Calu3 (cell line): ENCODE results near the gene DNM2. TPM values are rescaled to one million over a fixed set of nuclear protein-coding genes. Genes with fewer than 3 reads are reported as not detected.

Experiments used
- BruUV-seq: library from RNA; stranded (reverse); fragments of 400-500 nt; replicated peaks from 2 replicates; lab custom pipeline; 2021; lab: Mats Ljungman, UMichigan
- CTCF ChIA-PET: fragments of 300-600 bp; sonication (Branson Sonifier 250); formaldehyde crosslinking; loops from one replicate; lab custom pipeline; 2022; ENCODE audit warnings: antibody characterized with exemption; lab: Charles Lee
- DNase-seq: peaks from one replicate; pipeline ENCODE4 v3.0.0; 2022
- H3K27ac Mint-ChIP-seq: one replicate; pipeline ENCODE4 v1.8.0; 2022; ENCODE audit warnings: mixed read lengths; ENCODE audit not compliant: unreplicated experiment
- H3K27me3 Mint-ChIP-seq: one replicate; pipeline ENCODE4 v1.8.0; 2022; ENCODE audit warnings: mixed read lengths; ENCODE audit not compliant: unreplicated experiment
- H3K36me3 Mint-ChIP-seq: one replicate; pipeline ENCODE4 v1.8.0; 2022; ENCODE audit warnings: mild to moderate bottlenecking, moderate library complexity, mixed read lengths; ENCODE audit not compliant: insufficient read depth, unreplicated experiment
- H3K4me1 Mint-ChIP-seq: one replicate; pipeline ENCODE4 v1.8.0; 2022; ENCODE audit warnings: mild to moderate bottlenecking, low read depth, mixed read lengths; ENCODE audit not compliant: unreplicated experiment
- H3K4me3 Mint-ChIP-seq: one replicate; pipeline ENCODE4 v1.8.0; 2022; ENCODE audit warnings: mild to moderate bottlenecking, low read depth, moderate library complexity, mixed read lengths; ENCODE audit not compliant: unreplicated experiment
- H3K9me3 Mint-ChIP-seq: one replicate; pipeline ENCODE4 v1.8.0; 2022; ENCODE audit warnings: low read depth, mixed read lengths; ENCODE audit not compliant: unreplicated experiment
- intact Hi-C: fragments of 100-400 bp; cut with micrococcal nuclease; formaldehyde crosslinking; loops from one replicate; pipeline ENCODE4 v1.10.0; 2022; ENCODE audit not compliant: unreplicated experiment
- total RNA-seq: library from RNA; stranded (reverse); gene quantifications from 2 replicates; pipeline ENCODE4 v1.2.3, GENCODE V29; 2022
- TF ChIP-seq, protein P1 (sequence below): fragments of 200-600 bp; IDR thresholded peaks from one replicate; pipeline ENCODE4 v1.8.0; 2022; ENCODE audit warnings: antibody characterized with exemption; ENCODE audit not compliant: unreplicated experiment

DNM2 gene
- total RNA-seq, 1 experiment from 2014 or later = 126 TPM

GRCh38 chr19:10764340-10764894 is 46.5 kb downstream of the DNM2 start:
- Mint-ChIP-seq H3K36me3 (peaks cover 35% of the 10 kb centered on the region), H3K27me3 (no peaks in the 10 kb centered on the region), H3K4me1 (peaks cover 50% of the 10 kb centered on the region), H3K9me3 (no peaks in the 10 kb centered on the region), H3K27ac (peak overlapping the region; percentile 81), H3K4me3 (peak overlapping the region; percentile 49)
- BruUV-seq = no TSS peak
- TF ChIP-seq, protein P1, sequence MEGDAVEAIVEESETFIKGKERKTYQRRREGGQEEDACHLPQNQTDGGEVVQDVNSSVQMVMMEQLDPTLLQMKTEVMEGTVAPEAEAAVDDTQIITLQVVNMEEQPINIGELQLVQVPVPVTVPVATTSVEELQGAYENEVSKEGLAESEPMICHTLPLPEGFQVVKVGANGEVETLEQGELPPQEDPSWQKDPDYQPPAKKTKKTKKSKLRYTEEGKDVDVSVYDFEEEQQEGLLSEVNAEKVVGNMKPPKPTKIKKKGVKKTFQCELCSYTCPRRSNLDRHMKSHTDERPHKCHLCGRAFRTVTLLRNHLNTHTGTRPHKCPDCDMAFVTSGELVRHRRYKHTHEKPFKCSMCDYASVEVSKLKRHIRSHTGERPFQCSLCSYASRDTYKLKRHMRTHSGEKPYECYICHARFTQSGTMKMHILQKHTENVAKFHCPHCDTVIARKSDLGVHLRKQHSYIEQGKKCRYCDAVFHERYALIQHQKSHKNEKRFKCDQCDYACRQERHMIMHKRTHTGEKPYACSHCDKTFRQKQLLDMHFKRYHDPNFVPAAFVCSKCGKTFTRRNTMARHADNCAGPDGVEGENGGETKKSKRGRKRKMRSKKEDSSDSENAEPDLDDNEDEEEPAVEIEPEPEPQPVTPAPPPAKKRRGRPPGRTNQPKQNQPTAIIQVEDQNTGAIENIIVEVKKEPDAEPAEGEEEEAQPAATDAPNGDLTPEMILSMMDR = no peak
- peak; percentile 60 for DNase-seq
- intact Hi-C loops = loop anchor here (5.0 kb wide), 1 partner anchor 47 kb away; the partner anchor contains the start of gene DNM2
- CTCF ChIA-PET = no interaction called here

DNA sequence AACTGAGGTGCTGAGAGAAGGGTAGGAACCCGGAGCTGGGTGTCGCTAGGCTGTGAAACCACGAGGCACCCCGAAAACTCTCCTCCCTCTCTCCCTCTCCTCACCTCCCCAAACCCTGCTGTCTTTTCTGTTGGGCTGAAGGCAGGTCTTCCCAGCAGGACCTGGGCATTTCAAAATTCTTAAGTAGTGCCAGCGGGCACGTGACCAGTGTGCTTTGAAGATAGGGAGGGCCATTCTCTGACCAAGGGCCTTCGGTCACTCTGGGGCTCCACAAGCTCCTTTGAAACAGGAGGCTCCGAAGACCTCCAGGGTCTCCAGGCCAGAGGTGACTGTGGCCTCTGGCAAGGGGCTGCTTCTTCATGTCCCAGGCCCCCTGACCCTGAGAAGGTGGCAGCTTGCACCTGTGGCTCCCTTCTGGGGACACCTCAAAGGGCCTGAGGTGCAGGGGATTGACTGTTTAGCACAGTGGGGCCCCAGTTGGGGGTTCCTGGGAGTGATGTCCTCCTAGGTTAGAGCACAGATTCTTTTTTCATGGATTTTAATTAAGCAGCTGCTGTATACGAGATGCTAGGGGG is 48.3 kb downstream of the DNM2 start:
- TF ChIP-seq, protein P1 = no peak
- Mint-ChIP-seq H3K4me1 (peaks cover 50% of the 10 kb centered on the region), H3K36me3 (peaks cover 35% of the 10 kb centered on the region), H3K27me3 (no peaks in the 10 kb centered on the region), H3K27ac (no peak overlapping the region), H3K4me3 (no peak overlapping the region), H3K9me3 (no peaks in the 10 kb centered on the region)
- no TSS peak for BruUV-seq
- intact Hi-C loops = no loop called here
- CTCF ChIA-PET = no interaction called here
- no peak for DNase-seq

- peaks cover 48% of the 10 kb centered on the region for H3K4me1 Mint-ChIP-seq
- no peaks in the 10 kb centered on the region for H3K9me3 Mint-ChIP-seq
- H3K27ac Mint-ChIP-seq = no peak overlapping the region
These were observed 48.9 kb downstream of the DNM2 start for GRCh38 chr19:10766671-10767201.

DNA sequence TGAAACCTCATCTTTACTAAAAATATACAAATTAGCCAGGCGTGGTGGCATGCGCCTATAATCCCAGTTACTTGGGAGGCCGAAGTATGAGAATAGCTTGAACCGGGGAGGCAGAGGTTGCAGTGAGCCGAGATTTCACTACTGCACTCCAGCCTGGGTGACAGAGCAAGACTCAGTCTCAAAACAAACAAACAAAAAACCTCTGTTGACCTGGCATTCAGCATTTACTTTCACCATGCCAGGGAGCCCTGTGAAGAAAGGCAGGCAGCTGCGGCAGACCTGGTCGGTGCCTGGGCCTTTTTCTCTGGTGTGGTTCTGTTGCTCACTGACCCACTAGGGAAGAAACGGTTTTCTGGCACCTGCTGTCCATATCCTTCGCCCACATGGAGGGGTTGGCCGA is 49.8 kb downstream of the DNM2 start:
- H3K4me1 Mint-ChIP-seq = peaks cover 38% of the 10 kb centered on the region
- no peak overlapping the region for H3K4me3 Mint-ChIP-seq
- CTCF ChIA-PET = no interaction called here
- no peaks in the 10 kb centered on the region for H3K27me3 Mint-ChIP-seq
- TF ChIP-seq, protein P1 = no peak
- intact Hi-C loops = no loop called here
- DNase-seq = no peak
- no peaks in the 10 kb centered on the region for H3K9me3 Mint-ChIP-seq
- H3K27ac Mint-ChIP-seq = no peak overlapping the region
- no TSS peak for BruUV-seq
- H3K36me3 Mint-ChIP-seq = peaks cover 34% of the 10 kb centered on the region

More at GRCh38 chr19:10766671-10767201, 48.9 kb downstream of the DNM2 start:
- Mint-ChIP-seq H3K36me3 (peaks cover 36% of the 10 kb centered on the region), H3K4me3 (no peak overlapping the region), H3K27me3 (no peaks in the 10 kb centered on the region)
- TF ChIP-seq, protein P1 = no peak
- intact Hi-C loops = no loop called here
- BruUV-seq = no TSS peak
- peak; percentile 18 for DNase-seq
- CTCF ChIA-PET = no interaction called here
